Measurements from ENCODE around the gene DAPK1.
A peak's percentile ranks its signal among the peaks of the same experiment; 100 is the strongest.

The DAPK1 gene

GRCh38 chr9:87610200-87611155 is 112.8 kb downstream of the DAPK1 start:
- DNase-seq: no peak

- no peak for DNase-seq
Observed at GRCh38 chr9:87611776-87612175, 114.1 kb downstream of the DAPK1 start.

GRCh38 chr9:87612536-87612935 is 114.9 kb downstream of the DAPK1 start:
- DNase-seq: no peak

GRCh38 chr9:87613265-87614111 is 115.8 kb downstream of the DAPK1 start:
- peak in 2 of 56 donors; percentile 18 to 19 for DNase-seq

- DNase-seq: no peak
Observed at GRCh38 chr9:87614397-87614796, 116.7 kb downstream of the DAPK1 start.

- no peak for DNase-seq
Observed at GRCh38 chr9:87615136-87615535, 117.5 kb downstream of the DAPK1 start.

GRCh38 chr9:87615547-87616148 is 118.0 kb downstream of the DAPK1 start:
- no peak for DNase-seq

GRCh38 chr9:87618226-87618625 is 120.6 kb downstream of the DAPK1 start:
- DNase-seq: no peak

GRCh38 chr9:87618931-87619330 is 121.3 kb downstream of the DAPK1 start:
- DNase-seq: no peak

- DNase-seq: no peak
Observed at GRCh38 chr9:87619346-87619745, 121.7 kb downstream of the DAPK1 start.

GRCh38 chr9:87620731-87621322 is 123.2 kb downstream of the DAPK1 start:
- peak in 33 of 56 donors; percentile 10 to 72 (median 35) for DNase-seq

- DNase-seq: no peak
Observed at GRCh38 chr9:87622098-87622497, 124.4 kb downstream of the DAPK1 start.

- no peak for DNase-seq
Observed at GRCh38 chr9:87622923-87623322, 125.3 kb downstream of the DAPK1 start.

GRCh38 chr9:87628346-87628745 is 130.7 kb downstream of the DAPK1 start:
- no peak for DNase-seq

- DNase-seq: peak in 5 of 56 donors; percentile 8 to 33 (median 22)
Observed at GRCh38 chr9:87629104-87629503, 131.4 kb downstream of the DAPK1 start.

- DNase-seq: no peak
Observed at GRCh38 chr9:87630266-87630665, 132.6 kb downstream of the DAPK1 start.

GRCh38 chr9:87630846-87631245 is 133.2 kb downstream of the DAPK1 start:
- no peak for DNase-seq

- DNase-seq: no peak
Observed at GRCh38 chr9:87635656-87636501, 138.2 kb downstream of the DAPK1 start.

GRCh38 chr9:87638292-87638691 is 140.6 kb downstream of the DAPK1 start:
- DNase-seq: no peak

- DNase-seq: no peak
Observed at GRCh38 chr9:87639949-87640348, 142.3 kb downstream of the DAPK1 start.
